HG03039 (cell line): Measurements from ENCODE around the gene NTM.

Source experiments
- ATAC-seq: cut with Tn5 transposase; IDR thresholded peaks from one replicate; pipeline ENCODE4 v1.9.1; 2021; ENCODE audit warnings: mild to moderate bottlenecking, moderate library complexity; ENCODE audit not compliant: unreplicated experiment

The NTM gene

DNA sequence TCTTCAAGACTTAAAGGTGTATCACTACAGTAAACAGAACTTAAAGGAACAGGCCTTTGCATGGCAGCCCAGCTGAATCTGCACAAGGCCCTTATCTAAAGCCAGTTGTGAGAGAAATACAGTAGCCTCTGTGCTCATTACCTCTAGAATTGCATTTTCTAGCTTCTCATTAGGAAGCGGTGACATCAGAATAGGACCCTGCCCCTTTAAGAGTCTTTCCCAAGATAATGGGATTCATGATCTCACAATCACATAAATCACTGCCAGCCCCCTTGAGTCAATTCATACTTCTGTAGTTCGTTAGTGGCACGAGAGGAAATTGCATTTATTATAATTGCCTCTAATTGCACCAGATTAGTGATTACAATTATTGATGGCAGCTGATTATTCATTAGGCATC lies 170.3 kb downstream of the NTM start:
- ATAC-seq = no peak

DNA sequence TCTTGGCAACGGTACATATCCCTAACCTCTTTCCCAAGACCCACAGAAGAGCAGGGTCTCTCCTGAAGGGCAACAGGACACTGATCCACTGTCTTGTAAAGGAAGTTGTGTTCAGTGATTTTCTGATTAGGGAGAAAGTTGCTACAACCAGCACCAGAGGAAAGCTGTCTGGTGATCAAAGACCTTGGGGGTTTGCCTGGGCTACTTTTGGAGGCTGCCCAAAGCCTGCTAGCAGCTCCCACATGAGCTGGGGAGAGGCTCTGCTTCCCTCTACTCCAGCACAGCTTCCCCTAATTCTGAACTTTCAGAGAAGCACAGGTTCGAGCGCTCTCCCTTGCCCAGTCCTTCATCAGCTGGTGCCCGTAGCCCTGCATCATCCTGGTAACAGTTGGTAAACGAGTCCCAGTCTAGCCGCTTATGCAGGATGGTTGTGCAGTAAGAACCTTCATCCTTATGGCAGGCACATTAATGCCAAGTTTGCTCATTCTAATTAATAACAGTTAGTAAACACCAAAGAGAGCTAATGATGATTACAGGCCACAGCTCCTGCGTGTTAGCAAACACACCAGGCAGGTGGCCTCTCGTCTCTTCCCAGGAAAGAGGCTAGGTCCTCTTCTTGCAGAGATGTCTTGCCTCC lies 173.1 kb downstream of the NTM start:
- ATAC-seq = no peak

DNA sequence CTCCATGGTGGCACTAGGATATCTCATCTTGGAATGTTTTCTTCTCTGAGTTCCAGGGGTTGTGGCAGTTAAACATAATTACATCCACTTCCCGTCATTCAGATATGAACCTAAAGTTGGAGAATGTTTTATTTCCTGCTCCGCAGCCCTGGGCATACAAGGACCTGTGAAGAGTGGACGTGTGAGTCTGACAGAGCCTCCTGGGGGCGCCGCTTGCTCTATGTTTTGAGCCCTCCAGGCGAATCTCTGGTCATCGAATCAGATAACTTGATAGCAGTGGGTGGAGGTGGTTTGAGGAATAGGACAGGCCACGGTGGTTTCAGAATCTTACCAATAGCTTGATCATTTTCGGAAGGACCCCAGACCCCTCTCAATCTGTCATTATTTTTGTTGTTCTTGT lies 174.2 kb downstream of the NTM start:
- no peak for ATAC-seq

DNA sequence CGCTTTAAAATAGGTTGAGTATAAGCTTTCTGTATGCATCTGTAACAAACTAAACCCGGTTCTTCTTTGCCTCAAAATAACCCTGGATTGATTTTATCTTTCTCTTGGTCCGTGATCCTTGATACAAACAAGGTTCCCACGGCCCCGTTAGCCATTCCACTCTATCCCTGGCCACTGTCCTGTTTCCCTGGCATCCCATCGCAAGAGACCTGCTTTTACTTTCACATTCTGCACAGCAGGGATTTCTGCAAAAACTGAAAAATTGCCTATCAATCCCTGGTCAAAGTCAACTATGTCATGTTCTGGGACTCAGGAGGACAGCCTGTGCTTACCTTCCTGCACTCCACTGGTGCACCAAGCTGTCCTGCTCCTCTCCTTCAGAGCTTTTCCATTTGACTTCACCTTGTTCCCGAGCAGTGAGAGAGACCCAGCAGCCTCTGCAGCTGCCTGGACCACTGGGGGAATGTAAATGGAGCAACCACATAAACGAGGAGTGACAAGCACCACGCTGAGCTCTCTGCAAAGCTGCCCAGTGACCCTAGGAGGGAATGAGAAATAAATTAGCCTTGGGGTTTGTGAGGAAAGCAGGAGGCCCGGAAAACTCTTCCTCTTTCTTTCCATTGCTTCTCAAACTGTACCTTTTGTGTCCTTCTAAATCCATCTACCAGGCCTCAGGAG lies 175.9 kb downstream of the NTM start:
- ATAC-seq = no peak

DNA sequence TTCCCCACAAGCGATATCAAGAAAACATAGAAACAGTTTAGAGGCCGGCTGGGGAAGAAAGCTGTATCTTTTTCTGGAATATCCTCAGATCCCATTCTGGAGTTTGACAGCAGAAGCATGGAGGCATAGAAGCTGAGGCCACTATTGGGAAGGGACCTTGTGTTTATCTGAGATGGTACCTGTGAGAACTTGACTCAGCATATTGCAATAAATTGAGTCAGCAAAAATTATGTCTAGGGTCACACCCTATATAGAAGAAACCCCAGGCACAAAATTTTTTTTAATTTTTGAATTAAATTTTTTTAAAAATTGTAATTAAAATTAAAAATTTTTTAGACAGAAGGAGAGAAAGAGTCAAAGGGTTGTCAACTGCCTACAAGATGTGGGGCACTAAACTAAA lies 178.7 kb downstream of the NTM start:
- no peak for ATAC-seq

DNA sequence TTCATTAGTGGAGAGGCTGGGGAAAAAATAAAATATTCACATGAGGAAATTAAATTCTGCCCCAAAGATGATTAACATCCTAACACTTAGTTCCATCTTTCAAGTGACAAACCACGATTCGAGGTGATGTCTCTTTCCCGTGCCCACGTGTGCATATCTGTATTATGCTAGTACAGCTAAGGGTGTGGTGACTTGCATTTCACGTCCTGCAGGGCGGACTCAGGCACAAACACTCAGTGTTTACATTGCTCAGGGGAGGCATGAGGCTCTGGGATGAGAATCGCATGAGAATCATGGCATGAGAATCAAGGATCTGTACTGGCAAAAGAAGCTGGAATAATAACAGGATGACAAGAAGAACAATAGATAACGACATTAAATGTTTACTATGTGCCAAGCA lies 179.4 kb downstream of the NTM start:
- no peak for ATAC-seq

DNA sequence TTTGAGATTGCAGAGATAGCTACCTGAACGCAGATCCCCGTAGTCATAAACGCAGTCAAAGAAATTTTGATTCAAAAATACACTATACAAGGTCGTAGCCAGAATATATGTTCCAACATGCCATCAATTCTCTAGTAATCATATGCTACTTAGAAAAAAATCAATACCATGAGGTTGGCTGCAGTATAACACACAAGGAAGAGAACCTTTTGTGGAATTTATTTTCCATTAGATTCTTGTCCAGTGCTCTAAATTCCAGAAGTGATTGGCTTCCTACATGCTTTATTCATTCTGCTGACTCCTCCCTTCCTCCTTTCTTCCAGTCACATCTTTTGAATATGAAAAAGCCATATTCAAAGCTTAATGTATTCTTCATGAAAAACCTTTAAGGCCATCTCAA lies 189.9 kb downstream of the NTM start:
- ATAC-seq = no peak

DNA sequence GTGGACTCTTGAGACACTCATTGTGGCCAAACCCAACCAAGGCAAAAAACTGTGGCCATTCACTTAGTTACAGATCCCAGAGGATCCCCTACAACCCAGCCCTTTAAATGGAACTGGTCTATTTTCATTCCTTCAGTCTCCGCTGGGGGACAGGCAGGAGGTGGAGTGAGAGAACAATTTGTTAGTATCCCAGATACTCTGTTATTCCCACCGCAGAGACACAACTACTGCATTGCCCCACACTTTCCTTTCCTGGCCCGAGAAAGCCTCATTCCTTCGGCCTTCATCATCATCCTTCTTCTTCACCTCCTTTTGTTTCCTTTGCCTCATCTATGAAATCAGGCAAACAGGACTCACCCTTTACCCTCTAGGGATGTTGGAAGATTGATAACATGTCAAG lies 191.1 kb downstream of the NTM start:
- ATAC-seq = no peak

DNA sequence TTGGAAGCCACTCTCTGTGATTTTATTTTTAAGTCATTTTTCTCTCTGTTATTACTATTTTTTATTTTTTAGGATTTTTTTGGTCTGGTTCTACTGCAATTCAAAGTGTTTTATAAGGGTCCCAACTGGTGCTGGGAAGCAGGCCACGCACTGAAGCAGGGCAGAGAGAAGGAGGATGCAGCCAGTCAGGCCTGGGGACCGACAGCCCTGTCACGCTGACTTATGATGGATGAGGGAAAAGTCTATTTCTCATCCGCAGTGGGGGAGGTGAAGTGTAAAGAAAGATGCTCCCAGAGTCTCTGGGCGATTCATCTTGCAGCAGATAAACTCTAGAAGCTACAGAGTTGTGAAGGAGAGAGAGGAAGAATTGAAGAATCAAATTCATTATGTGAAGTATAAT lies 191.6 kb downstream of the NTM start:
- ATAC-seq = no peak

DNA sequence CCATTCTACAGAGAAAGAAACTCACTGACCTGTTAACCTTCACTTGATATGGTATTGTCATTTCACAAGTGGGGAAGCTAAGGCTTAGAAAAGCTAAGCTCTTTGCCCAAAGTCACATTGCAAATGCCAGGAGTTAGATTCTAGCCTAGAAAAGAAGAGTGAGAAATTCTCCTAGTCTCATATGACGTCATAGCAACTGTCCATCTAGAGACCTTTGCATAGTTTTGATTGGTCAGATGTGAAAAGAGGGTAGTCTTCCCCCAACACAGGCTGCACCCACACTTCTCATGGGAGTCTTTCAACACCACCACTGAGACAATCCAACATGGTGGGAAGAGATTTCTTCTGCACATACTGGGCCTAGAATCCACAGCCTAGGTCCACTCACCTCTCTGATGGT lies 197.9 kb downstream of the NTM start:
- no peak for ATAC-seq

DNA sequence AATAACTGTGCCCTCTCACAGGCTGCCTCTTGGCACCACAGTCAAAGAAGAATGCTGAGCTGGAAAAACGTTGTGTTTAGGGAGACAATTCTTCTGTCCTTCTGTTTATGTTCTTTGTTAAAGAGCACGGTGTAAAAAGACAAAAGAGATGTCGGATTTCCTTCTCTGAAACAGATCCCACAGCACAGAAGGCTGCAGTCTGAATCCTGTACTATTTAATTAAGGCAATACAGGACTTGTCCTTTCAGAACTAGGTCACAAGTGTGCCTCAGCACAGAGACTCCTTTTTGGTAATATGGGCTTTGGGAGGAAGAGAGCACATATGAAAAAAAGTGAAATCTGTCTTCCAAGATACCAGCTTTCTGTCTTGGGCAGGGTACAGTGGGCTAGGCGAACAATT lies 201.2 kb downstream of the NTM start:
- no peak for ATAC-seq

DNA sequence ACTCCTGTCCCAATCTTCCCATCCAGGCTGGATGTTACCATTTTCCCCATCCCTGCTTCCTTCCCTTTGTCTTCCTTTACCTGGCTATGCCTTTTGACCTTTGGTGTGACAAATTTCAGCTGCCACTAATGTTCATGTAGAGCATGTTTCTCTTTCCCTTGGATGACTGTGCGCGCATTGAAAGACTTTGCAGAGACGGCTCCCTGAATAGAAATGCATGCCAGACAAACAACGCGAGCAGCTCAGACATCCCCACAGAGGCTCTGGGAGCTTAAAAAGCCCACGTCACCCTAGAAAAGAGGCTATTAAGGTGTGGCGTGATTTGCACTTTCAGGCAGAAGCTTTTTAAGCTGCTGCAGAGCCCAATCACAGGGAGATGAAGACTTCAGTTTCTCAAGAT lies 202.0 kb downstream of the NTM start:
- no peak for ATAC-seq

DNA sequence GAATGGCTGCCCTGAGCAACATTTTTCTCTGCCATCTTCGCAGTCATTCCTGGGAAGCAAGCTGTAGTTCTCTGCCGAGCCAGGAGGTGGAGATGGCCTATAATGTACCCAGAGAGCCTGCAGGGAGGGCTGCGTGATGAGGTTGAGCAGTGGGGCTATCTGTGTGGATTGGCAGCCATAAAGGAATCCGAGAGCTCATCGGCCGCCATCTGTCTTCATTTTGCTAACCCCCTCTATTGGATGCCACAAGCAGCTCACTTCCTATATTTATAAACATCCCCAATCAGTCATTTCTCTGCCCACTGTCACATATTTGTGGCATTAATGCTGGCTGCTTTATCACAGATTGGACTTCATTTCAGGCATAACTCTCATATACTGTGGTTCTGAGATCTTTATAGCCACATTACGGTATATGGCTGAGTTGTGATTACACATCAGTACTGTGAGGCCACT lies 209.5 kb downstream of the NTM start:
- ATAC-seq = no peak

DNA sequence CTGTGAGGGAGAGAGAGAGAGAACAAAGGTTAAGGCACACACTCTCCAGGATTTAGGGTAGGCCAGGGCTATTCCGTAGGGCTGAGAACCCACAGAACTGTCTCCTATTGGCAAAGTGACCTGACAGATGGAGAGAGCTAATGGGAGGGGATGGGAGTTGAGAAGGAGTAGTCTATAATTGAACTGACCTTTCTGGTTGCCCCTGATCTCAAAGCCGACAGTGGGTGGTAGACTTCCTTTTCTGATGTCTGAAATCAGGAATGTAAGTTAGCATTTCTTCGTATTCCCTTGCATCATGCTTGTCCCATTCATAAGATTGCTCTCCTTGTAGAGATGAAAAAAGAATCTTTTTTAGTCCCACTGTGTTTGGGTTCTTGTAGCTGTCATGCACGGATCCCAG lies 210.1 kb downstream of the NTM start:
- ATAC-seq = no peak

DNA sequence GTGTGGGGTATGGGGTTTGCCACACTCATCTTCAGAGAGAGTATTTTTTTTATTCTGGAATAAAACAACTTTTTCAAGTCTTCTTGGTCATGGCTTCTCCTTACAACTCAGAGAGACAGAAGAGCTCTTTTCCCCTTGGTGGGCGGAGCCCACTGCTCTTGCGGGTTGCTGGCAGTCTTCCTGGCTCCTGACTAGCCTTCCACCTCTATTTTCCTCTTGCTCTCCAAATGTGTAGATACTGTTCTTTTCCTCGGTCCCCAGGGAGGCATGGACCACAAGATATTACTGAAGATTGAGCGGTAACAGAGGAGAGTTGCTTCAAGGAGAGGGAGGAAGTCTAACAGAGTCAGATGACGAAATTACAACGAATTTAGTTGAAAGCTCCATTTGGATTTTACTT lies 210.6 kb downstream of the NTM start:
- ATAC-seq = no peak

DNA sequence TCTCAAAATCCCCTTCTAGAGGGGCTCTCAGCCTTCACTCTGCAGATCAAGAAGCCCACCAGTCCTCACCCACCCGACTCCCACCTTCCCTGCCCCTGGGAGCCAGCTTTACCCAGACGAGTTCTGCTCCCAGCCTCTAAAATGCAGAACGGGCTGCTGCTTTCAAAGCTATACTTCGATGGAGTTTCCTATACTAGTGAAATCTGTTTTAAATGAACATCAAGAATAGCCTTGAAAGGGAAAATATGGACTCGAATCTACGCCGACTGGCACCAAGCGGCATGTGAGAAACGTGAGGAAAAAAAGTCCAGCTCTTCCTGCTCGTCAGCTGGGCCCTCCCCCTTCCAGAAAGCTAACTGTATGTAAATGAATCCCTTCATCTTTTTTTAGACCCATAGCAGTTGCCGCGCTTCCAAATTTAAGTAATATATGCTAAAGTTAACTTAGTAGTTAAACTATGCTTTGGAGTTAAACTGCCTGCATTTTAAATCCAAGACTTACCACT lies 211.7 kb downstream of the NTM start:
- no peak for ATAC-seq

DNA sequence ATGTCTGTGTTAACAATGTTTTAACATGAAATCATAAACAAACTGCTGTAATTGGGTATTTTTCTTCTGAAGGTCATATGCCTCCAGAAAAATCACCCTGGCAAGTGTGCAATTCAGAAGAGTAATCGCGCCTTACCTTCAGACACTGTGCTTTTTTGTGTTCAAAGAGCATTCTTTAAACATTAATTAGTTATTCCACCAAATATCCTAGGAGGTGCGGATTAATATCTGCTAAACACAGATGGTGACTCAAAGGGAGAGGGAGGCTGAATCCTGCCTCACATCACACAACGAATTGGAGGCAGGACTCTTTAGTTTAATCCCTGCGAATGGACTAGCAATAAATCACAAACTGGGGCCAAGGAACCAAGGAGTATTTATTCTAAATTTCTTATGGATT lies 213.0 kb downstream of the NTM start:
- no peak for ATAC-seq

DNA sequence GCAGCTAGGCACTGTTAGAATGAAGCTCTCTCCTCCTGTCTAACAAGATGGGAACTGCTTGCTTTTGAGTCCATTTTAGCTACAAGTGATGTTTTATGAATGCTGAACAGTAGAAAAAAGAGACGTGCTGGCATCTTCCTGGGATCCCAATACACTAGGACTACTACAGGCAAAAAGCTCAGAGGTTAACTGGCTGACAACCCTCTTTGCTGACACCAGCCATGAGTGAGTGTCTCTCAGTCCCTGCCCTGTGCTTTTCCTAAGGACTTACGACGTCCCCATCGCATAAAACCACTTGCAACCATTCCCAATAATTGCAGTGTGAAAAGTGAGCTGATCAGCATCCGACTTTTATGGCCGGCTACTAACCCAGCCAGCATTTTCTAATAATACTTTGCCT lies 213.5 kb downstream of the NTM start:
- no peak for ATAC-seq

DNA sequence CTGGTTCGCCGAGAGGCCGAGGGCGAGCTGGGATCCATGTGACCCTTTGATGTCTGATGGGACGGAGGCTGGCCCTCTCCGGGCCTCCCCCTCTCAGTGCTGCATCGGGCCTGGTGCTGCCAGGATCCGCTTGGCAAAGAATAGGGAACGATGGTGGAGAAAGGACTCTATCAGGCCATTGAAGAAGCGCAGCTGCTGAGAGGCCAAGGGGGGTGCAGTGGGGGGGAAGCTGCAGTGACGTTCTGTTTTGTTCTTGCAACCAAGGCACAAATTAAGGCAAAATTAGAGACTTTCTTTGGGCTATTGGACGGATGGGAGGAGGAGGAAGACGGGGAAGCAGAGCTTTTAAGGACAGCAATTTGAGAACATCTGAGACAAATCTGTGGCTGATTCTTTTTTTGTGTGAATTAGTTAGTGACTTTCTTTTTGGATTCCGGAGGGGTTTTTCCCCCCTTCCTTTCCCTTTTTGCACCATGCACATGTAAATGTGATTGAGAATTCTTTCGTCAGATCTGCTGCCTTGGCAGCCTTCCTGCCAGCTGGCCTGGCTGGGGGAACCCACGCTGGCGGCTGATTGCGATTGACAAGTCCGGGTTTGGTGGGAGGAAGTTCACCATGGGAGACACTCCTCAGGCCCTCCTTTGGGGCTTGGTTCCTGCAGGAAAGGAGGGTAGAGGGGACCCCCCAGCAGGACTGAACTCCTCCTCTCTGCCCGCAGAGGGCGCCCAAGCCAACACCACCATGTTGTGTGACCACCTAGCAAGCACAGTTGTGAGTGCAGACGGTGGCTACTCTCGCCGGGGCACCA lies 214.6 kb downstream of the NTM start:
- ATAC-seq = no peak

DNA sequence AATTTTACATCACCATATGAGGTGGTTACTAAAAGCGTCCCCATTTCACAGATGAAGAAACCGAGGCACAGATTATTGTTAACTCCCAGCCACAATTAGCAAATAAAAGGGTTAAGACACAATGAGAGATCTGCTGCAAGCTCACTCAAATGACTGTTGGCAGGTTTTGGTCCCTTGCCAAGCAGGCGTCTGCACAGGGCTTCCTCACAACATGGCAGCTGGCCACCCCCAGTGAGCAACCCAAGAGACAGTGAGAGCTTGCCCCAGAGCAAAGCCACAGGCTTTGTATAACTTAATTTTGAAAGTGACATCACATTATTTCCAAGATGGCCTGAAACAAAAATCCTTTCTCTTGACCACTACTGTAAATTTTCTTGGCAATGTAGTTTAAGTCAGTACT lies 217.6 kb downstream of the NTM start:
- ATAC-seq = no peak

DNA sequence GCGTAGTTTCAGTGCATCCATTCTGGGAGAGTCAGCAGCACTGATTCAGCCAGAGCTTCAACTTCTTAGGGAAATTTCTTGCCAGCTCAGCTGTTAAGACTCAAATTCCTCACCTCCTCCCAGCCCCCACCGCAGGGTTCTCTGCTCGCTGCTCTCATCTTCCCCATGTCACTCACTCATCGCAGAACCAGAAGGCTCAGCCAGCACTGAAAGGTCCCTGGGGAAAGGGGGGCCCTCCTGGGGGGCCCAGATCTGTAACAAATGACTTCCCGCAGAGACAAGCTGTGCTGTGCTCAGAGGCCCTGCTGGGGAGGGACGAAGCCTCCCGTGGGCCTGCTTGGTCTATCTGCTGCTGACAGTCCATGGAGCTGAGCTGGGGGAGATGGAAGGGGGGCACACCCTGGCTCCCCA lies 220.6 kb downstream of the NTM start:
- ATAC-seq = no peak

DNA sequence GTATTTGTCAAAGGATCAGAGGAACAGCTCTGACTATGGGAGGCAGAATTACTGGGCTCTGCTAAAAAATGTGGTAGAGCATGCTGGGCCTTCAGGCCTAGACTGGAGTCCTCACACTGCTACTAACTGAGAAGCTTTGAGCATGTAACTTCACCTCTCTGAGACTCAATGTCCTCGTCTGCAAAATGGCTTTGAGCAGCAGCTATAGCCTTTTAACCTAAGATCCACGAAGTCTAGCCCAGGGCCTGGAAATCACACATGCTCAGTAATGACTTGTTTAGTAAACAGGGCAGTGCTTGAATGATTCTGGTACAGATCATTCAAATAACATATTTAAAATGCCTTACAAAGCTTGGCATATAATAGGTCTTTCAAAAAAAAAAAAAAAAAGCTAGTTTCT lies 221.7 kb downstream of the NTM start:
- no peak for ATAC-seq
